HG02571 (cell line): ENCODE results near the gene DHX57.
"Not testable (repeated sequence)": the region's sequence is repeated elsewhere in the genome, so short reads cannot be mapped to it uniquely, and the experiment has no call there.

Experiments
- ATAC-seq: cut with Tn5 transposase; IDR thresholded peaks from one replicate; pipeline ENCODE4 v1.9.1; 2021; ENCODE audit warnings: mild to moderate bottlenecking, moderate library complexity; ENCODE audit not compliant: unreplicated experiment

DHX57 gene

GRCh38 chr2:38806015-38806732, 69.6 kb downstream of the DHX57 start:
- ATAC-seq: no peak

DNA sequence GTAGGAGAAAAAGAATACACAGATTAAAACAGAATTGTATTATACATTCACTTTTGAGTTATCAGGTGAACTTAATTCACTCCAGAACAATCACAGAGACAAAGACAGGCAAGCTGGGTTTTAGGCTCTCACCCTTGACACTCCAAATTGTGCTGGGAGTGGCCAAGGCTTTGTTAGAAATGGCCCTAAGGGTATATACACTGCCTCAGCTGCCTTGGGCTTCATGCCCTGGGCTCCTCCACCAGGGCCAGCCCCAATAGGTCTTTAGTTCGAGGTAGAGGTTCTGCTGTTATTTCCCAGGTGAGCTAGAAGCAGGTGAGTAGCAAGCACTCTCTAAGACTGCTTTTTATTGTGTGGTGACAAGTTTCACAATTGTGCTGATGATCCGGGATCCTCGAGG, 77.8 kb downstream of the DHX57 start:
- no peak for ATAC-seq

GRCh38 chr2:38797250-38797676, 78.5 kb downstream of the DHX57 start:
- no peak for ATAC-seq

- ATAC-seq: not testable (repeated sequence)
Measured at GRCh38 chr2:38795016-38795415, 80.7 kb downstream of the DHX57 start.

- ATAC-seq: no peak
Measured at GRCh38 chr2:38794235-38794946, 81.3 kb downstream of the DHX57 start.

- no peak for ATAC-seq
Measured at GRCh38 chr2:38793511-38793910, 82.2 kb downstream of the DHX57 start.

DNA sequence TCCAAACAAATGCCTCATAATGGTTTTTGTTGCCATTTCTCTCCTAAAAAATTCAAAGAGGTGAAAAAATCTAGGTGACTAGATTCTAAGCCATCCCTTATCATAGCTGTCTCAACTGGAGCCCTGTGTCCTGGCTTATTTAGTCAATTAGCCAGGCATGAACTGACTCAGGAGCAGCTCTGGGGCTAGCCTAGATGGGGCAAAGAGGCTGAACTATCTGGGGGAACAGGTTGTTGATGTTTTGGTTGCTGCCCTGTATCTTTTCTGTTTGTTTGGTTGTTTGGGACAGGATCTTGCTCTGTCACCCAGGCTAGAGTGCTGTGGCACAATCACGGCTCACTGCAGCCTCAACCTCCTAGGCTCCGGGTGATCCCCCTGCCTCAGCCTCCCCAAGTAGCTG, 83.0 kb downstream of the DHX57 start:
- no peak for ATAC-seq

DNA sequence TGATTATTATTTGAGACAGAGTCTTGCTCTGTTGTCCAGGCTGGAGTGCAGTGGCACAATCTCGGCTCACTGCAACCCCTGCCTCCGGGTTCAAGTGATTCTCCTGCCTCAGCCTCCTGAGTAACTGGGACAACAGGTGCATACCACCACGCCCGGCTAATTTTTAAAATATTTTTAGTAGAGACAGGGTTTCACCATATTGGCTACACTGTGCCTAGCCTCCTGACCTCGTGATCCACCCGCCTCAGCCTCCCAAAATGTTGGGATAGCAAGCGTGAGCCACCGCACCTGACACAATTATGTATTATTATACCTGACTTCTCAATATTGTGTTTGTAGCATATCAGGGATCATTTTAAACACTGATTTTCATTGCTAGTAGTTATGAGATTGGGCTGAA, 83.4 kb downstream of the DHX57 start:
- not testable (repeated sequence) for ATAC-seq

GRCh38 chr2:38791744-38792143, 84.0 kb downstream of the DHX57 start:
- no peak for ATAC-seq

DNA sequence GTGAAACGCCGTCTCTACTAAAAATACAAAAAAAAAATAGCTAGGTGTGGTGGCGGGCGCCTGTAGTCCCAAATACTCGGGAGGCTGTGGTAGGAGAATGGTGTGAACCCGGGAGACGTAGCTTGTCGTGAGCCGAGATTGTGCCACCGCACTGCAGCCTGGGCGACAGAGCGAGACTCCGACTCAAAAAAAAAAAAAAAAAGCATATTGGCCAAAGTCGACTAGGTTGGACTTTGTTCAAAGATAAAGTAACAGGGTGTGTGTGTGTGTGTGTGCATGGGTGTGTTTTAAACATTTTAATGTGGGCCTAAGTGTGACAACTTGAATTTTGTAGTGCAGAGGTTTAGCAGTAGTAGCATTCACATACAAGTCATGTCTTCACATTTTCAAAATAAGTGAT, 86.0 kb downstream of the DHX57 start:
- no peak for ATAC-seq

GRCh38 chr2:38788306-38788705, 87.4 kb downstream of the DHX57 start:
- ATAC-seq: no peak

- ATAC-seq: no peak
Measured at GRCh38 chr2:38783586-38783985, 92.1 kb downstream of the DHX57 start.

DNA sequence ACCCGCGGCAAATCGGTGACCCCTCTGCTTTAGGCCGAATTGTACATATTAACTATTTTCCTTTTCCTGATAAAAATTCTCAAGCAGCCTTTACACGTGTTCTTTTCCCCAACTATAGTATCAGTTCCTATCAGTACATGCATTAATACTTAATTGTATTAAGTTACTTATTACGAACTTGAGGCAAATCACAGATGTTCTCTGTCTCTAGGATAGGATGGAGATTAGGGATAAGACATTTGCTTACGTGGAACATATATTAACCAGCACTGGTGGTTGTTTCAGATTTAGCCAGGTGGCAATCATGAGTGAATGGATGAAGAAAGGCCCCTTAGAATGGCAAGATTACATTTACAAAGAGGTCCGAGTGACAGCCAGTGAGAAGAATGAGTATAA, 97.0 kb downstream of the DHX57 start:
- no peak for ATAC-seq

- no peak for ATAC-seq
Measured at GRCh38 chr2:38776531-38776930, 99.2 kb downstream of the DHX57 start.

DNA sequence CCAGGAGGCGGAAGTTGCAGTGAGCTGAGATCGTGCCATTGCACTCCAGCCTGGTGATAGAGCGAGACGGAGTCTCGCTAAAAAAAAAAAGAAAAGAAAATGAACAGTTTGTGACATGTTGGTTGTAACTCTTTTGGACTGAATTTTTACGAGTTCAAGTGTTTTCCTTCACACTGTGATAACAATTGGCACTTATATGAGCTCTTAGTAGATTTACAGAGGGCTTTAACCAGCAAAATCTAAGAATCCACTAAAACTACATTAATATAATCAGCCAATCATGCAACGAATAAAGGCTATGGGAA, 99.9 kb downstream of the DHX57 start:
- no peak for ATAC-seq

DNA sequence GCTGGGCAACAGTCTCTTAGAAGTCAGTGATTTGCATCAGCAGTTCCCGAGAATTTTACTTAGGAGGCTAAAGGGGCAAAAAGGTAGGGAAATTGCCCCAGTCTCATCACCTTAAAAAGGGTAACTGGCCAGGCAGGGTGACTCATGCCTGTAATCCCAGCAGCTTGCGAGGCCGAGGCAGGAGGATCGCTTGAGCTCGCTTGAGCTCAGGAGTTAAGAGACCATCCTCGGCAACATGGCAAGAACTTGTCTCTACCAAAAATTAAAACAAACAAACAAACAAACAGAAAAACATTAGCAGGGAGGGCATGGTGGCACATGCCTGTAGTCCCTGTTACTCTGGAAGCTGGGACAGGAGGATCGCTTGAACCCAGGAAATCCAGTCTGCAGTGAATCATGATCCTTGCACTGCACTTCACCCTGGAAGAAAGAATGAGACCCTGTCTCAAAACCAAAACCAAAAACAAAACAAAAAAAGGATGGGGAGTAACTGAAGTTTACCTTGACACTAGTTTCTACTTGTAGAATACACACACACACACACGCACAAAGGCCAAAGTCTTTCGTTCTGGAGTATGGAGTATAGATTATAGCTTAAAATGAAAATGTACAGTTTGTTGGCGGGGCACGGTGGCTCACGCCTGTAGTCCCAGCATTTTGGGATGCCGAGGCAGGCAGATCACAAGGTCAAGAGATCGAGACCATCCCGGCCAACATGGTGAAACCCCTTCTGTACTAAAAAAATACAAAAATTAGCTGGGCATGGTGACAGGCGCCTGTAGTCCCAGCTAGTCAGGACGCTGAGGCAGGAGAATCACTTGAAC, 100.4 kb downstream of the DHX57 start:
- ATAC-seq: no peak

DNA sequence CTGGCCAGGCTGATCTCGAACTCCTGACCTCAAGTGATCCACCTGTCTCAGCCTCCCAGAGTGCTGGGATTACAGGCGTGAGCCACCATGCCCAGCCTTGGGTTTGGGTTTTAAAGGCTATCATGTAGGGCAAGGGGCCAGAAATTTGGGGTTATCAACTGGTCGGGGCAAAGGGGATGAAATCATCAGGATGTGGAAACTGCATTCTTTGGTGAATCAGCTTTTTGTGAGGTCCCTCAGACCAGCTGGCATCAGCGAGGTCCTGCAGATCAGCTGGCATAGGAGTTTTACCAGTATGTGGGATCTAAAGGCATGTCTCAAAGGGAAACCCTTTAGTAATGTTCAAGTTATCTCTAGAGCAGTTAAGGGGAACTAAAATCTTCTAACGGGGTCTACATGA, 104.1 kb downstream of the DHX57 start:
- no peak for ATAC-seq

DNA sequence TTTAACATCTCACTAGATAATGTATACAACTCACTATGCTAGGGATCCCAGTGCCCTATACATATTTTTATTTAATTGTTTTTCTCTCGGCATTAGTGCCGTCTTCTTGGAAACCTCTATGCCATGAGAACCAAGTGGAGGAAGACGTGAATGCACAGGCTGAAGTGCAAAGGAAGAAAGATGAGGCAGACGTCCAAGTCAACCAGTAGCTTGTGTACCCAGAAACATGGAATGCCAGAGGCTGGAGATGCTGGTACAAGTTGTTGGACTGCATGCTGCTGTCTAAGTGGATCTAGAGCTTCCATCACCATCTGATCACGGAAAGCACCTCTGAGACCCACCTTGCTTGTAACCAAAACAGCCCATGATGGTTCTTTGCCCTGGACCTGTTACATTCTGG, 110.2 kb downstream of the DHX57 start:
- no peak for ATAC-seq

DNA sequence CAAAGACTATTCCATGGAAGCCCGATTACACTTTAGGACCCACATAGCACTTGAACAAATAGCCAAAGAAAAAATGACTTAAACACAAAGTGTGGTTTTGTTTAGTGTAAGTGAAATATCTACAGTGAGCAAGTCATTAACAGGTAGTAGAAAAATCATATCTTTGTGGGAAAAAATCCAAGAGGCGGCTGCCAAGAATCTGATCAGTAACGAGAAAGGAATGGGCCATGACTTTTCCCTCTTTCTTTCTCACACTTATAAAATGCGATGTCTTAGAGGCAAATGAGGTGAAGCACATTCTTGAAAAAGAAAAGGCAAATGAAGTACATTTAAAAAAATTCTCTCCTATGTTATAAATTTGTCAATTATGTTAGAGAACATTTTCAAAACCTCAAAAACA, 110.6 kb downstream of the DHX57 start:
- no peak for ATAC-seq

GRCh38 chr2:38763728-38764127, 112.0 kb downstream of the DHX57 start:
- ATAC-seq: no peak

DNA sequence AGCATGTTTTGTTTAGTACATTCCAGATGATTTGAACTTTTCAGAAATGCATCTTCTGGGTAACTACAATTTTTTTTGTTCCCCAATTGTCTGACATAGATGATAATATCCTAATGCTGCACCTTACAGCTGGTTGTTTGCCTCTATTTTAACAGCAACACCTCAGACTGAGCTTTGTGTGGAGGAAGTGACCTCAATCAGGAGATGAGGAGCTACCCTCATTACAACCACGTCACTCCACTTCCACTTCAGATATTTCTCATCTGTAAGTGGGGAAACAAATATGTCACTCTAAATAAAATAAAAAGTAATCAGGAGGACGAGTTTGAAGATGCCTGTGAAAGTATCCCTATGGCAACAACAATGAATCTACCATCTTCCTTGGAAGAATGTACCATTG, 112.5 kb downstream of the DHX57 start:
- no peak for ATAC-seq

DNA sequence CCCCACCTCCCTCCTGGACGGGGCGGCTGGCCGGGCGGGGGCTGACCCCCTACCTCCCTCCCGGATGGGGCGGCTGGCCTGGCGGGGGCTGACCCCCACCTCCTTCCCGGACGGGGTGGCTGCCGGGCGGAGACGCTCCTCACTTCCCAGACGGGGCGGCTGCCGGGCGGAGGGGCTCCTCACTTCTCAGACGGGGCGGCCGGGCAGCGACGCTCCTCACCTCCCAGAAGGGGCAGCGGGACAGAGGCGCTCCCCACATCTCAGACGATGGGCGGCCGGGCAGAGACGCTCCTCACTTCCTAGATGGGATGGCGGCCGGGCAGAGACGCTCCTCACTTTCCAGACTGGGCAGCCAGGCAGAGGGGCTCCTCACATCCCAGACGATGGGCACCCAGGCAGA, 119.8 kb downstream of the DHX57 start:
- ATAC-seq: not testable (repeated sequence)
